NOMO-1 treated with dmso at 0.1 percent for 144 hours (cell line): ENCODE data around the gene EPN2.

Source experiments
- DNase-seq: peaks from one replicate; lab custom pipeline; 2025; ENCODE audit not compliant: unreplicated experiment; lab: John Stamatoyannopoulos, UW

Gene EPN2

GRCh38 chr17:19291646-19292376, 54.6 kb downstream of the EPN2 start:
- DNase-seq: no peak

GRCh38 chr17:19292377-19292711, 55.2 kb downstream of the EPN2 start:
- DNase-seq: no peak

GRCh38 chr17:19294443-19294842, 57.3 kb downstream of the EPN2 start:
- DNase-seq: no peak

- DNase-seq: no peak
Measured at GRCh38 chr17:19295473-19296135, 58.4 kb downstream of the EPN2 start.

- DNase-seq: no peak
Measured at GRCh38 chr17:19296786-19297778, 59.9 kb downstream of the EPN2 start.

- DNase-seq: no peak
Measured at GRCh38 chr17:19298569-19299213, 61.5 kb downstream of the EPN2 start.

GRCh38 chr17:19299214-19299747, 62.1 kb downstream of the EPN2 start:
- no peak for DNase-seq

GRCh38 chr17:19299866-19300265, 62.7 kb downstream of the EPN2 start:
- DNase-seq: no peak

GRCh38 chr17:19301274-19301951, 64.2 kb downstream of the EPN2 start:
- no peak for DNase-seq

GRCh38 chr17:19301973-19302372, 64.8 kb downstream of the EPN2 start:
- no peak for DNase-seq

- DNase-seq: peak; percentile 47
Measured at GRCh38 chr17:19302791-19303331, 65.7 kb downstream of the EPN2 start.

- no peak for DNase-seq
Measured at GRCh38 chr17:19303367-19303776, 66.2 kb downstream of the EPN2 start.

- DNase-seq: peak; percentile 67
Measured at GRCh38 chr17:19304209-19304608, 67.0 kb downstream of the EPN2 start.

- no peak for DNase-seq
Measured at GRCh38 chr17:19304751-19305150, 67.6 kb downstream of the EPN2 start.

GRCh38 chr17:19305256-19305655, 68.1 kb downstream of the EPN2 start:
- no peak for DNase-seq

GRCh38 chr17:19305761-19306159, 68.6 kb downstream of the EPN2 start:
- no peak for DNase-seq

GRCh38 chr17:19306160-19307111, 69.3 kb downstream of the EPN2 start:
- DNase-seq: peak; percentile 52

GRCh38 chr17:19307521-19307920, 70.4 kb downstream of the EPN2 start:
- DNase-seq: no peak

- no peak for DNase-seq
Measured at GRCh38 chr17:19308398-19308797, 71.2 kb downstream of the EPN2 start.
